HG03097 (cell line): ENCODE results near the gene PCDHA5.
"Not testable (repeated sequence)": the region's sequence is repeated elsewhere in the genome, so short reads cannot be mapped to it uniquely, and the experiment has no call there.

Source experiments
- ATAC-seq: cut with Tn5 transposase; IDR thresholded peaks from one replicate; pipeline ENCODE4 v1.9.1; 2021; ENCODE audit not compliant: unreplicated experiment, low FRiP score

The PCDHA5 gene

GRCh38 chr5:140822969-140823368 lies 1.6 kb downstream of the PCDHA5 start:
- ATAC-seq, result not testable (repeated sequence)

- ATAC-seq, result no peak
Observed at GRCh38 chr5:140823475-140823874, 2.1 kb downstream of the PCDHA5 start.

- no peak for ATAC-seq
Observed at GRCh38 chr5:140827704-140828361, 6.4 kb downstream of the PCDHA5 start, which contains the start of gene PCDHA6. PCDHA6 (plus strand) TSS chr5:140827960; CDS start chr5:140828092, 132 bp downstream.

- no peak for ATAC-seq
Observed at GRCh38 chr5:140828362-140828737, 6.9 kb downstream of the PCDHA5 start.

GRCh38 chr5:140829511-140830501 lies 8.4 kb downstream of the PCDHA5 start:
- ATAC-seq, result not testable (repeated sequence)

- no peak for ATAC-seq
Observed at GRCh38 chr5:140833993-140834392, 12.6 kb downstream of the PCDHA5 start, which contains the start of gene PCDHA7. PCDHA7 (plus strand) TSS chr5:140834269; CDS start chr5:140834384, 115 bp downstream.

- ATAC-seq, result not testable (repeated sequence)
Observed at GRCh38 chr5:140834439-140835008, 13.1 kb downstream of the PCDHA5 start.

- ATAC-seq, result no peak
Observed at GRCh38 chr5:140835622-140836510, 14.5 kb downstream of the PCDHA5 start.

GRCh38 chr5:140840978-140841962 lies 19.9 kb downstream of the PCDHA5 start, which contains the start of gene PCDHA8:
PCDHA8 (plus strand) TSS chr5:140841187; CDS start chr5:140841322, 135 bp downstream.
- ATAC-seq, result no peak

GRCh38 chr5:140842798-140843733 lies 21.7 kb downstream of the PCDHA5 start:
- ATAC-seq, result no peak

GRCh38 chr5:140848139-140849102 lies 27.0 kb downstream of the PCDHA5 start, which contains the start of gene PCDHA9:
PCDHA9 (plus strand) TSS chr5:140848382; CDS start chr5:140848496, 114 bp downstream.
- ATAC-seq, result not testable (repeated sequence)

- not testable (repeated sequence) for ATAC-seq
Observed at GRCh38 chr5:140849831-140850634, 28.6 kb downstream of the PCDHA5 start.

GRCh38 chr5:140855772-140856674 lies 34.6 kb downstream of the PCDHA5 start, which contains the start of gene PCDHA10:
PCDHA10 (plus strand) TSS chr5:140855897; CDS start chr5:140856049, 152 bp downstream.
- ATAC-seq, result no peak

GRCh38 chr5:140857177-140857986 lies 36.0 kb downstream of the PCDHA5 start:
- ATAC-seq, result no peak
